GM23338 (cell line): Measurements from ENCODE around the gene CST1. TPM values are rescaled to one million over a fixed set of nuclear protein-coding genes. Genes with fewer than 3 reads are reported as not detected.

Source experiments
- ATAC-seq: fragments of 200-7000 bp; cut with Tn5 transposase; 3 replicates; pipeline ENCODE4 v1.9.1; 2020
- DNase-seq: peaks from one replicate; pipeline ENCODE4 v3.0.0-alpha.2; 2015; ENCODE audit warnings: low spot score
- H2AFZ ChIP-seq: fragments of 200-600 bp; sonication (generic); 2 replicates; pipeline ENCODE4 v1.8.0; 2016; ENCODE audit warnings: antibody characterized with exemption, mild to moderate bottlenecking, moderate library complexity
- H3F3A ChIP-seq: fragments of 200-600 bp; sonication (generic); replicated peaks from 2 replicates; pipeline ENCODE4 v1.8.0; 2017; ENCODE audit warnings: antibody characterized with exemption, mixed run types, low read depth
- H3K27ac ChIP-seq: fragments of 200-600 bp; sonication (generic); 2 replicates; pipeline ENCODE4 v1.6.1; 2016; ENCODE audit warnings: low read depth
- H3K27me3 ChIP-seq: fragments of 200-600 bp; sonication (generic); 2 replicates; pipeline ENCODE4 v1.8.0; 2016; ENCODE audit warnings: mild to moderate bottlenecking, mixed run types, moderate library complexity; ENCODE audit not compliant: insufficient read depth
- H3K36me3 ChIP-seq: fragments of 200-600 bp; sonication (generic); 2 replicates; pipeline ENCODE4 v1.8.0; 2016; ENCODE audit warnings: mild to moderate bottlenecking; ENCODE audit not compliant: insufficient read depth
- H3K4me1 ChIP-seq: fragments of 200-600 bp; sonication (generic); 2 replicates; pipeline ENCODE4 v1.8.0; 2016; ENCODE audit warnings: mild to moderate bottlenecking, moderate library complexity; ENCODE audit not compliant: insufficient read depth
- H3K4me2 ChIP-seq: fragments of 200-600 bp; sonication (generic); 2 replicates; pipeline ENCODE4 v1.7.1; 2017; ENCODE audit warnings: mixed run types
- H3K4me3 ChIP-seq: fragments of 200-600 bp; sonication (generic); 2 replicates; pipeline ENCODE4 v1.6.1; 2016; ENCODE audit warnings: mixed run types
- H3K79me2 ChIP-seq: fragments of 200-600 bp; sonication (generic); replicated peaks from 2 replicates; pipeline ENCODE4 v1.8.0; 2017; ENCODE audit warnings: mild to moderate bottlenecking; ENCODE audit not compliant: insufficient read depth
- H3K9me2 ChIP-seq: fragments of 200-600 bp; sonication (generic); 2 replicates; pipeline ENCODE4 v1.8.0; 2017; ENCODE audit not compliant: insufficient read depth
- H4K20me1 ChIP-seq: fragments of 200-600 bp; sonication (generic); replicated peaks from 2 replicates; pipeline ENCODE4 v1.8.0; 2017; ENCODE audit warnings: mild to moderate bottlenecking; ENCODE audit not compliant: insufficient read depth
- H3K27ac Mint-ChIP-seq: 2 replicates; pipeline ENCODE4 v1.8.0; 2020; ENCODE audit warnings: inconsistent platforms, mild to moderate bottlenecking, moderate library complexity, mixed read lengths
- H3K27me3 Mint-ChIP-seq: 3 replicates; pipeline ENCODE4 v1.8.0; 2022; ENCODE audit warnings: low read depth, mild to moderate bottlenecking, moderate library complexity, mixed read lengths, inconsistent platforms; ENCODE audit not compliant: insufficient read depth, poor library complexity
- H3K36me3 Mint-ChIP-seq: 3 replicates; pipeline ENCODE4 v1.8.0; 2021; ENCODE audit warnings: low read depth, mild to moderate bottlenecking, inconsistent platforms, moderate library complexity, mixed read lengths
- H3K4me1 Mint-ChIP-seq: 3 replicates; pipeline ENCODE4 v1.8.0; 2020; ENCODE audit warnings: mild to moderate bottlenecking, inconsistent platforms, mixed read lengths
- H3K4me3 Mint-ChIP-seq: 3 replicates; pipeline ENCODE4 v1.8.0; 2021; ENCODE audit warnings: moderate library complexity, mild to moderate bottlenecking, inconsistent platforms, mixed read lengths
- H3K9me3 Mint-ChIP-seq: 3 replicates; pipeline ENCODE4 v1.8.0; 2020; ENCODE audit warnings: moderate library complexity, mild to moderate bottlenecking, inconsistent platforms, mixed read lengths
- CREB1 ChIP-seq: fragments of 250-450 bp; sonication (Bioruptor Pico); IDR thresholded peaks from 2 replicates; pipeline ENCODE4 v1.5.0; 2020; ENCODE audit warnings: low read depth, mild to moderate bottlenecking, moderate library complexity
- EZH2 ChIP-seq: fragments of 200-600 bp; sonication (generic); IDR thresholded peaks from one replicate; pipeline ENCODE4 v1.8.0; 2017; ENCODE audit warnings: antibody characterized with exemption, mild to moderate bottlenecking, low read depth; ENCODE audit not compliant: unreplicated experiment
- EZH2phosphoT487 ChIP-seq: fragments of 200-600 bp; sonication (generic); IDR thresholded peaks from one replicate; pipeline ENCODE4 v1.8.1; 2018; ENCODE audit warnings: antibody characterized with exemption; ENCODE audit not compliant: unreplicated experiment
- NANOG ChIP-seq: IDR thresholded peaks from 2 replicates; pipeline ENCODE4 v1.6.1; 2016; ENCODE audit warnings: antibody characterized with exemption, borderline replicate concordance
- POLR2AphosphoS5 ChIP-seq: IDR thresholded peaks from 2 replicates; pipeline ENCODE4 v1.6.1; 2016; ENCODE audit warnings: antibody characterized with exemption, low read depth
- REST ChIP-seq: IDR thresholded peaks from one replicate; pipeline ENCODE4 v1.6.1; 2018; ENCODE audit warnings: antibody characterized with exemption; ENCODE audit not compliant: unreplicated experiment
- STAT1 ChIP-seq: IDR thresholded peaks from one replicate; pipeline ENCODE4 v1.6.1; 2016; ENCODE audit warnings: antibody characterized with exemption; ENCODE audit not compliant: unreplicated experiment
- ZNF114 ChIP-seq: fragments of 250-450 bp; sonication (Bioruptor Pico); IDR thresholded peaks from 2 replicates; pipeline ENCODE4 v1.5.0; 2020; ENCODE audit warnings: mild to moderate bottlenecking, moderate library complexity
- ZNF331 ChIP-seq: fragments of 250-450 bp; sonication (Bioruptor Pico); IDR thresholded peaks from 2 replicates; pipeline ENCODE4 v1.5.0; 2020; ENCODE audit warnings: low read depth, mild to moderate bottlenecking, moderate library complexity
- polyA plus RNA-seq: library from polyadenylated mRNA; unstranded; fragments of >200 nt; fragmentation: Nextera tagmentation; extraction: Ambion mirVana; gene quantifications from 2 replicates; pipeline ENCODE4 v1.2.1, GENCODE V29; 2016
- total RNA-seq: library from RNA; depleted of rRNA; stranded (reverse); fragments of >200 nt; shearing (Covaris generic); gene quantifications from 2 replicates; pipeline ENCODE4 v1.2.3, GENCODE V29; 2014
- TF ChIP-seq, protein P1 (sequence below): IDR thresholded peaks from 2 replicates; pipeline ENCODE4 v1.6.1; 2016; ENCODE audit warnings: antibody characterized with exemption

CST1 gene
- total and polyA plus RNA-seq, 2 experiments from 2014 or later = 1.8 to 4.9 TPM

DNA sequence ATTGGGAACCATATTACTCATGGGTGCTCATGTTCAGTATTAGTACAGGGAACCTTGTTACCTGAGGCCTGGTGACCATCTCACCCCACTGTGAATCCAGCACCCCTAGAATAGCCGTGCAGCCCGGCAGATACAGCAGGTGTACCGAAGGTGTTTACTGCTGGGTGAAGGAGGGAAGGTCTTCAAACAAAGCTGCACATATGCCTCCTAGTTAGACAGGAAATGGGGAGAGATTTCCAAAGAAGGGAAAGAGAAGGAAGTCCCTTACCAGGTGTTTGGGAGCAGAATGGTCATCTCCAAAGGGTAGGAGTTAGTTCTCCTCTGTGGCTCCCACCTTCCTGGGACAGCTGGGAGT lies 2.4 kb upstream of the CST1 start (continued):
- TF ChIP-seq, protein P1, sequence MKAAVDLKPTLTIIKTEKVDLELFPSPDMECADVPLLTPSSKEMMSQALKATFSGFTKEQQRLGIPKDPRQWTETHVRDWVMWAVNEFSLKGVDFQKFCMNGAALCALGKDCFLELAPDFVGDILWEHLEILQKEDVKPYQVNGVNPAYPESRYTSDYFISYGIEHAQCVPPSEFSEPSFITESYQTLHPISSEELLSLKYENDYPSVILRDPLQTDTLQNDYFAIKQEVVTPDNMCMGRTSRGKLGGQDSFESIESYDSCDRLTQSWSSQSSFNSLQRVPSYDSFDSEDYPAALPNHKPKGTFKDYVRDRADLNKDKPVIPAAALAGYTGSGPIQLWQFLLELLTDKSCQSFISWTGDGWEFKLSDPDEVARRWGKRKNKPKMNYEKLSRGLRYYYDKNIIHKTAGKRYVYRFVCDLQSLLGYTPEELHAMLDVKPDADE = no peak
- no peak for TF ChIP-seq POLR2AphosphoS5
- TF ChIP-seq STAT1 = no peak
- TF ChIP-seq ZNF331 = no peak
- no peak for TF ChIP-seq EZH2phosphoT487
- no peak for TF ChIP-seq NANOG

GRCh38 chr20:23752481-23753193 lies 1.9 kb upstream of the CST1 start:
- Mint-ChIP-seq H3K9me3 (no peaks in the 10 kb centered on the region), H3K4me3 (no peak overlapping the region), H3K4me1 (peaks cover 46% of the 10 kb centered on the region), H3K27me3 (peaks cover 61% of the 10 kb centered on the region), H3K27ac (no peak overlapping the region), H3K36me3 (no peaks in the 10 kb centered on the region; the same call in 2 of the 3 replicates)
- Histone ChIP-seq H3K27ac (no peak overlapping the region), H2AFZ (no peak overlapping the region), H3K9me2 (no peaks in the 10 kb centered on the region), H3K4me3 (no peak overlapping the region), H3F3A (no peaks in the 10 kb centered on the region), H3K36me3 (no peaks in the 10 kb centered on the region), H3K4me2 (no peak overlapping the region), H3K27me3 (peaks cover 60% of the 10 kb centered on the region), H3K4me1 (peaks cover 16% of the 10 kb centered on the region), H3K79me2 (no peaks in the 10 kb centered on the region), H4K20me1 (no peaks in the 10 kb centered on the region)
- DNase-seq (no peak), ATAC-seq (no peak)
- no peak for TF ChIP-seq ZNF114 (CRISPR knock-in tag)
- no peak for TF ChIP-seq CREB1 (CRISPR knock-in tag)
- TF ChIP-seq, protein P1 = no peak
- no peak for TF ChIP-seq STAT1
- no peak for TF ChIP-seq REST
- no peak for TF ChIP-seq NANOG
- TF ChIP-seq EZH2 = no peak
